Activated CD4-positive, alpha-beta T cell treated with anti-CD3 and anti-CD28 coated beads for 48 hours (primary cell): ENCODE data around the gene GZMM.
A peak's percentile ranks its signal among the peaks of the same experiment; 100 is the strongest.
"Not testable (repeated sequence)": the region's sequence is repeated elsewhere in the genome, so short reads cannot be mapped to it uniquely, and the experiment has no call there.

Experiments
- DNase-seq: peaks from one replicate; pipeline ENCODE4 v3.0.0-alpha.2; 2020

Gene GZMM

GRCh38 chr19:583968-584239 is 40.1 kb downstream of the GZMM start:
- DNase-seq: no peak

- peak; percentile 73 for DNase-seq
Observed at GRCh38 chr19:584240-585001, 40.6 kb downstream of the GZMM start.

GRCh38 chr19:585146-585545 is 41.3 kb downstream of the GZMM start:
- not testable (repeated sequence) for DNase-seq

GRCh38 chr19:585551-586110 is 41.8 kb downstream of the GZMM start:
- DNase-seq: no peak

GRCh38 chr19:588093-588740 is 44.4 kb downstream of the GZMM start:
- peak; percentile 84 for DNase-seq

- peak; percentile 22 for DNase-seq
Observed at GRCh38 chr19:588741-589692, 45.2 kb downstream of the GZMM start.

- DNase-seq: no peak
Observed at GRCh38 chr19:589693-590395, 46.0 kb downstream of the GZMM start, which contains the start of gene HCN2. TSS of gene HCN2 (plus strand) at chr19:589881. CDS start at chr19:589946, 65 bp downstream.

GRCh38 chr19:590396-590745 is 46.5 kb downstream of the GZMM start:
- peak; percentile 50 for DNase-seq

- no peak for DNase-seq
Observed at GRCh38 chr19:590750-591098, 46.9 kb downstream of the GZMM start.

GRCh38 chr19:591099-591958 is 47.5 kb downstream of the GZMM start:
- no peak for DNase-seq

GRCh38 chr19:592101-592500 is 48.2 kb downstream of the GZMM start:
- no peak for DNase-seq

GRCh38 chr19:593055-593454 is 49.2 kb downstream of the GZMM start:
- no peak for DNase-seq

- no peak for DNase-seq
Observed at GRCh38 chr19:593505-593904, 49.7 kb downstream of the GZMM start.

GRCh38 chr19:594265-594870 is 50.5 kb downstream of the GZMM start:
- no peak for DNase-seq

GRCh38 chr19:595326-596262 is 51.7 kb downstream of the GZMM start:
- no peak for DNase-seq

GRCh38 chr19:596263-596655 is 52.4 kb downstream of the GZMM start:
- no peak for DNase-seq

GRCh38 chr19:597406-598315 is 53.8 kb downstream of the GZMM start:
- peak; percentile 43 for DNase-seq
